K562 (cell line): ENCODE measurements around the gene DBP. TPM values are rescaled to one million over a fixed set of nuclear protein-coding genes. Genes with fewer than 3 reads are reported as not detected.

ENCODE experiments used
- GABPA ChIP-seq: fragments of 200-800 bp; sonication (Bioruptor generic); conservative IDR thresholded peaks from 2 replicates; pipeline ENCODE4 v1.6.1; 2016; ENCODE audit warnings: low read depth, missing genetic modification characterization, missing compliant biosample characterization
- HDAC2 ChIP-seq: fragments of 450-650 bp; IDR thresholded peaks from 2 replicates; pipeline ENCODE4 v1.6.1; 2016; ENCODE audit warnings: mild to moderate bottlenecking
- HMGN3 ChIP-seq: IDR thresholded peaks from 2 replicates; pipeline ENCODE4 v1.6.1; 2011; ENCODE audit warnings: borderline replicate concordance, low read depth, mild to moderate bottlenecking, mixed read lengths, low read length; ENCODE audit not compliant: insufficient read length; ENCODE audit errors: extremely low read depth
- HNRNPH1 ChIP-seq: fragments of 200-400 bp; formaldehyde crosslinking; optimal IDR thresholded peaks from 2 replicates; pipeline ENCODE3; 2017; ENCODE audit warnings: low read depth, mild to moderate bottlenecking, low read length, moderate library complexity
- HSF4 ChIP-seq: fragments of 250-450 bp; sonication (Bioruptor Pico); IDR thresholded peaks from 2 replicates; pipeline ENCODE4 v2.1.2; 2022; ENCODE audit warnings: mild to moderate bottlenecking, moderate library complexity, borderline replicate concordance
- IRF2 ChIP-seq: sonication (generic); formaldehyde crosslinking; IDR thresholded peaks from 2 replicates; pipeline ENCODE4 v1.8.1; 2022; ENCODE audit warnings: mild to moderate bottlenecking, missing genetic modification reagents
- MTA1 ChIP-seq: fragments of 450-650 bp; IDR thresholded peaks from 2 replicates; pipeline ENCODE4 v1.6.1; 2017; ENCODE audit warnings: borderline replicate concordance
- MTF1 ChIP-seq: fragments of 250-450 bp; sonication (Bioruptor Pico); IDR thresholded peaks from 2 replicates; pipeline ENCODE4 v1.9.0; 2021; ENCODE audit warnings: moderate library complexity, mild to moderate bottlenecking, inconsistent platforms, borderline replicate concordance
- NCOR1 ChIP-seq: fragments of 450-650 bp; IDR thresholded peaks from 2 replicates; pipeline ENCODE4 v1.6.1; 2016; ENCODE audit warnings: mild to moderate bottlenecking, moderate library complexity
- NFIC ChIP-seq: fragments of 450-650 bp; IDR thresholded peaks from 2 replicates; pipeline ENCODE4 v1.6.1; 2017; ENCODE audit warnings: mild to moderate bottlenecking, inconsistent platforms
- POU5F1 ChIP-seq: fragments of 150-350 bp; IDR thresholded peaks from 2 replicates; pipeline ENCODE4 v1.6.1; 2014; ENCODE audit warnings: borderline replicate concordance, low read length, low read depth, mild to moderate bottlenecking; ENCODE audit not compliant: partially characterized antibody
- RBFOX2 ChIP-seq: fragments of 200-400 bp; formaldehyde crosslinking; IDR thresholded peaks from 2 replicates; pipeline ENCODE4 v1.6.1; 2017; ENCODE audit warnings: low read depth, mild to moderate bottlenecking, low read length, moderate library complexity
- SIN3B ChIP-seq: fragments of 450-650 bp; IDR thresholded peaks from 2 replicates; pipeline ENCODE4 v1.6.1; 2017; ENCODE audit warnings: low read depth, mild to moderate bottlenecking, moderate library complexity
- THAP7 ChIP-seq: fragments of 250-450 bp; sonication (Bioruptor Pico); IDR thresholded peaks from 2 replicates; pipeline ENCODE4 v1.5.0; 2021
- ZBTB49 ChIP-seq: sonication (generic); formaldehyde crosslinking; IDR thresholded peaks from 2 replicates; pipeline ENCODE4 v1.8.0; 2022; ENCODE audit warnings: missing genetic modification reagents, mild to moderate bottlenecking, borderline replicate concordance
- ZNF239 ChIP-seq: fragments of 250-450 bp; sonication (Bioruptor Pico); IDR thresholded peaks from 2 replicates; pipeline ENCODE4 v1.4.0; 2020; ENCODE audit warnings: mild to moderate bottlenecking
- ZNF280A ChIP-seq: fragments of 450-650 bp; IDR thresholded peaks from 2 replicates; pipeline ENCODE4 v1.6.1; 2018; ENCODE audit warnings: mild to moderate bottlenecking, low read depth; ENCODE audit not compliant: partially characterized antibody
- ZNF512 ChIP-seq: IDR thresholded peaks from 2 replicates; pipeline ENCODE4 v1.6.1; 2016; ENCODE audit warnings: missing genetic modification characterization, missing compliant biosample characterization
- ZNF583 ChIP-seq: fragments of 250-450 bp; sonication (Bioruptor Pico); IDR thresholded peaks from 2 replicates; pipeline ENCODE4 v1.4.0; 2020
- ZNF79 ChIP-seq: fragments of 250-450 bp; sonication (Bioruptor Pico); IDR thresholded peaks from 2 replicates; pipeline ENCODE4 v1.4.0; 2020; ENCODE audit warnings: low read depth, mild to moderate bottlenecking, moderate library complexity
- polyA plus RNA-seq, 8 experiments: library from polyadenylated mRNA; depleted of rRNA in 4 of 8; stranded (reverse) in 5 of 8; unstranded in 3 of 8; fragments of >200 nt; fragmentation: Nextera tagmentation in 2 of 8; fragmentation: Illumina TruSeq in 1 of 8; extraction: Ambion mirVana in 2 of 8; extraction: Trizol in 1 of 8; gene quantifications; 2 replicates each; pipeline versions ENCODE4 v1.2.1 to v1.2.3, GENCODE V29; 2011 to 2014; ENCODE audit warnings: inconsistent platforms in 1 of 8, missing spikeins in 1 of 8
- total RNA-seq, 7 experiments: library from RNA; depleted of rRNA in 6 of 7; stranded (reverse); fragments of >200 nt in 6 of 7; fragmentation: Illumina TruSeq in 2 of 7; extraction: Trizol in 2 of 7; gene quantifications; 2 replicates each; pipeline versions ENCODE4 v1.2.1 to v1.2.3, GENCODE V29; 2011 to 2021; ENCODE audit warnings: low replicate concordance in 1 of 7
- TF ChIP-seq, protein P1 (sequence below): sonication (generic); formaldehyde crosslinking; IDR thresholded peaks from 2 replicates; pipeline ENCODE4 v1.8.0; 2022; ENCODE audit warnings: missing genetic modification reagents, mild to moderate bottlenecking, moderate library complexity, borderline replicate concordance

Gene DBP
- total and polyA plus RNA-seq, 9 of the 15 experiments (the other 6 are each of a cell fraction or from before 2014, with no cell fraction given), result 0.25 to 5.5 (median 1.8) TPM

DNA sequence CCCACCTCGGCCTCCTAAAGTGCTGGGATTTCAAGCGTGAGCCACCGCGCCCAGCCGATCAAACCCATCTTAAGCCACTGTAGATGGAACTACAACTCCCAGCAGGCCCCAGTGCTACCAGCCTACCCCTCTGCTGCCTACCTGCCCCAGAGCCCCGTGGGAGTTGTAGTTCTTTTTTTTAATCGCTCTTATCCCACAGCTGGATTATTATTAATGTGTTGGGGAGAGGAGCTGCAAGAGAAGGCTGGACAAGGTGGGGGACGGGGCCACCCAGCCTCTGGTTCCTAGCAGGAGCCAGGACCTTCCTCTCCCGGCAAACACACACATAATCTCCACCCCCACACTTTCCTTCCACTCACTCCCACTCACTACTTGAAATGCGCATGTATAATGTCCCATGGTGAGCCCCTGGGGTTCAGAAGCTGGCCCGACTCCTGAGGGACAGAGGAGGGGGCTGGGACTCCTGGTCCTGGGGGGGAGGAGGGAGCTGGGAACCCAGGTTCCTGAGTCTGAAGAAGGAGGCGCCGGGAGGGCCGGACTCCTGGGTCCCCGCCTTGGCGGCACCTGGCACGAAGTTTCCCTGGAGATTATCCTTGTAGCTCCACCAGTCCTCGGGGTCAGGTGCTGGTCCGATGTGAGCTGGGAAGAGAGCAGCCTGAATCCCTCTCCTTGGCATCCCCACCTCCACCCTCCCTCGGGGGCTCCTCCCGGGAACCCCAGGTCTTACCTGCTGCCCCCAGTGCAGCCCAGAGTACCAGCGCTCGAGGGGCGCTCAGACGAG, 7.8 kb upstream of the DBP start (continued):
- no peak for TF ChIP-seq ZNF280A
- TF ChIP-seq, protein P1, sequence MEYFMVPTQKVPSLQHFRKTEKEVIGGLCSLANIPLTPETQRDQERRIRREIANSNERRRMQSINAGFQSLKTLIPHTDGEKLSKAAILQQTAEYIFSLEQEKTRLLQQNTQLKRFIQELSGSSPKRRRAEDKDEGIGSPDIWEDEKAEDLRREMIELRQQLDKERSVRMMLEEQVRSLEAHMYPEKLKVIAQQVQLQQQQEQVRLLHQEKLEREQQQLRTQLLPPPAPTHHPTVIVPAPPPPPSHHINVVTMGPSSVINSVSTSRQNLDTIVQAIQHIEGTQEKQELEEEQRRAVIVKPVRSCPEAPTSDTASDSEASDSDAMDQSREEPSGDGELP (CRISPR knock-in tag), result peak; percentile 74
- no peak for TF ChIP-seq HNRNPH1
- no peak; the same call in 1 of the 2 replicates for TF ChIP-seq MTA1
- TF ChIP-seq SIN3B, result no peak
- no peak for TF ChIP-seq RBFOX2
- no peak for TF ChIP-seq ZNF239
- no peak for TF ChIP-seq ZNF583 (CRISPR knock-in tag)
- peak; percentile 41; the same call in 1 of the 2 replicates for TF ChIP-seq GABPA (tag)
- TF ChIP-seq ZNF79 (CRISPR knock-in tag), result no peak
- TF ChIP-seq ZNF512, result no peak
- TF ChIP-seq NFIC, result peak; percentile 10; the same call in 1 of the 2 replicates
- TF ChIP-seq NCOR1, result no peak
- no peak for TF ChIP-seq HMGN3
- TF ChIP-seq HSF4 (CRISPR knock-in tag), result no peak
- TF ChIP-seq THAP7, result no peak
- TF ChIP-seq POU5F1, result no peak
- no peak for TF ChIP-seq ZBTB49 (CRISPR knock-in tag)
- no peak for TF ChIP-seq IRF2 (CRISPR knock-in tag)
- TF ChIP-seq HDAC2, result no peak
- no peak for TF ChIP-seq MTF1 (CRISPR knock-in tag)
